ENCODE results near the gene STARD5. TPM values are rescaled to one million over a fixed set of nuclear protein-coding genes. Genes with fewer than 3 reads are reported as not detected.

The STARD5 gene
- total RNA-seq, 4 donors from 2014 or later = 1.5 to 11.3 (median 8.5) TPM

- no peaks in the 10 kb centered on the region for H3K27me3 ChIP-seq
- DNase-seq = no peak
- H3K4me3 ChIP-seq (replicated peaks in 1 of 3) = no peak overlapping the region
- no peak overlapping the region for H3K27ac ChIP-seq
- no peaks in the 10 kb centered on the region for H3K36me3 ChIP-seq
- H3K9me3 ChIP-seq = no peaks in the 10 kb centered on the region
- 78 to 80% methylated on average over 3 of the region's 3 CpGs for WGBS, 2 donors
- intact Hi-C loops (cut with DNase I) = no loop called here
- no peaks in the 10 kb centered on the region for H3K4me1 ChIP-seq
- TF ChIP-seq, protein P1, sequence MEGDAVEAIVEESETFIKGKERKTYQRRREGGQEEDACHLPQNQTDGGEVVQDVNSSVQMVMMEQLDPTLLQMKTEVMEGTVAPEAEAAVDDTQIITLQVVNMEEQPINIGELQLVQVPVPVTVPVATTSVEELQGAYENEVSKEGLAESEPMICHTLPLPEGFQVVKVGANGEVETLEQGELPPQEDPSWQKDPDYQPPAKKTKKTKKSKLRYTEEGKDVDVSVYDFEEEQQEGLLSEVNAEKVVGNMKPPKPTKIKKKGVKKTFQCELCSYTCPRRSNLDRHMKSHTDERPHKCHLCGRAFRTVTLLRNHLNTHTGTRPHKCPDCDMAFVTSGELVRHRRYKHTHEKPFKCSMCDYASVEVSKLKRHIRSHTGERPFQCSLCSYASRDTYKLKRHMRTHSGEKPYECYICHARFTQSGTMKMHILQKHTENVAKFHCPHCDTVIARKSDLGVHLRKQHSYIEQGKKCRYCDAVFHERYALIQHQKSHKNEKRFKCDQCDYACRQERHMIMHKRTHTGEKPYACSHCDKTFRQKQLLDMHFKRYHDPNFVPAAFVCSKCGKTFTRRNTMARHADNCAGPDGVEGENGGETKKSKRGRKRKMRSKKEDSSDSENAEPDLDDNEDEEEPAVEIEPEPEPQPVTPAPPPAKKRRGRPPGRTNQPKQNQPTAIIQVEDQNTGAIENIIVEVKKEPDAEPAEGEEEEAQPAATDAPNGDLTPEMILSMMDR (IDR thresholded peaks at IDR 0.05) = no peak
- TF ChIP-seq POLR2A (IDR thresholded peaks at IDR 0.05) = no peak
Measured at GRCh38 chr15:81363276-81363675, 39.3 kb upstream of the STARD5 start.

DNA sequence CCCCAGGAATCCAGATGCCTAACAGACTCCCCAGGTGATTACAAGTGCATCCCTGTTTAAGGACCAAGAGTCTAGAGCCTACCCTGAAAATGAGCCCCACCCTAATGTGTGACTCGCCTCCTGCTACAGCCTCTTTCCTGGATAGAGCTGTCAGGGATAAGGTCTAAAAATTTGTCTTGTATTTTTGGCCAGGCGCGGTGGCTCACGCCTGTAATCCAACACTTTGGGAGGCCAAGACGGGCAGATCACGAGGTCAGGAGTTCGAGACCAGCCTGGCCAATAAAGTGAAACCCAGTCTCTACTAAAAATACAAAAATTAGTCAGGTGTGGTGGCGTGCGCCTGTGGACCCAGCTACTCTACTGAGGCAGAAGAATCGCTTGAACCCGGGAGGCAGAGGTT is 38.8 kb upstream of the STARD5 start:
- intact Hi-C loops (cut with DNase I) = no loop called here
- H3K9me3 ChIP-seq = no peaks in the 10 kb centered on the region
- no peaks in the 10 kb centered on the region for H3K36me3 ChIP-seq
- no peak for DNase-seq
- H3K4me1 ChIP-seq = no peaks in the 10 kb centered on the region
- no peak overlapping the region for H3K27ac ChIP-seq
- no peaks in the 10 kb centered on the region for H3K27me3 ChIP-seq
- no peak overlapping the region for H3K4me3 ChIP-seq (replicated peaks in 1 of 3)
- WGBS, 2 donors = 83 to 91% methylated on average over 11 of the region's 11 CpGs
- TF ChIP-seq, protein P1 (IDR thresholded peaks at IDR 0.05) = no peak
- no peak for TF ChIP-seq POLR2A (IDR thresholded peaks at IDR 0.05)

DNA sequence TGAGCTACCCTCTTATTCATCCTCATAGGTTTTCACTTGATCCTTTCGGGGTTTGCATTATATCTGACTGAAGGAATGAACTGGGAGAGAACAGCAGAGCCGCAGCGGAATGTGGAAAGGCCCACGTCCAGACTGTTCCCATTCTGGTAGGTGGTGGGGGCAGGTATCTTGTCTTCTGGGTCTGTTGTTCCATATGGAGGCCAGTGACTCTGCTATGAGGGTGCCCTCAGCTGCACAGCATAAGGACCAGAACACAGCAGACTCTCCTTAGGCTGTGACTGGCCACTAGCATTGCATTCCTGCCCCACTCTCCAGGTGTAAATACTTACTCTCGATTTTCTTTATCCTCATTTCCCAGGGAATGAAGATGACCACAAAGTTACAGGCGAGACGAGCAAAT is 38.0 kb upstream of the STARD5 start:
- 95 to 97% methylated on average over 7 of the region's 7 CpGs for WGBS, 2 donors
- intact Hi-C loops (cut with DNase I) = no loop called here
- Histone ChIP-seq H3K9me3 (no peaks in the 10 kb centered on the region), H3K36me3 (no peaks in the 10 kb centered on the region), H3K27me3 (no peaks in the 10 kb centered on the region), H3K27ac (no peak overlapping the region), H3K4me3 (replicated peaks in 1 of 3) (no peak overlapping the region), H3K4me1 (no peaks in the 10 kb centered on the region)
- DNase-seq = no peak
- TF ChIP-seq POLR2A (IDR thresholded peaks at IDR 0.05) = no peak
- TF ChIP-seq, protein P1 (IDR thresholded peaks at IDR 0.05) = no peak

GRCh38 chr15:81360491-81360890 is 36.5 kb upstream of the STARD5 start:
- intact Hi-C loops (cut with DNase I) = no loop called here
- no peaks in the 10 kb centered on the region for H3K4me1 ChIP-seq
- no peaks in the 10 kb centered on the region for H3K9me3 ChIP-seq
- 92 to 96% methylated on average over 5 of the region's 5 CpGs for WGBS, 2 donors
- H3K36me3 ChIP-seq = no peaks in the 10 kb centered on the region
- no peak overlapping the region for H3K27ac ChIP-seq
- no peak for TF ChIP-seq POLR2A (IDR thresholded peaks at IDR 0.05)
- H3K27me3 ChIP-seq = no peaks in the 10 kb centered on the region
- no peak for DNase-seq
- H3K4me3 ChIP-seq (replicated peaks in 1 of 3) = no peak overlapping the region

- 88 to 89% methylated on average over 6 of the region's 6 CpGs for WGBS, 2 donors
Measured at GRCh38 chr15:81358248-81358647, 34.3 kb upstream of the STARD5 start.

More at GRCh38 chr15:81358248-81358647, 34.3 kb upstream of the STARD5 start:
- Histone ChIP-seq H3K27ac (no peak overlapping the region), H3K9me3 (no peaks in the 10 kb centered on the region), H3K36me3 (no peaks in the 10 kb centered on the region), H3K4me1 (no peaks in the 10 kb centered on the region), H3K27me3 (no peaks in the 10 kb centered on the region), H3K4me3 (replicated peaks in 1 of 3) (no peak overlapping the region)
- TF ChIP-seq POLR2A (IDR thresholded peaks at IDR 0.05) = no peak
- TF ChIP-seq, protein P1 (IDR thresholded peaks at IDR 0.05) = no peak
- no peak for DNase-seq
- intact Hi-C loops (cut with DNase I) = no loop called here
